Thyroid gland (tissue), 4 donors: ENCODE results near the gene REXO2. TPM values are rescaled to one million over a fixed set of nuclear protein-coding genes. Genes with fewer than 3 reads are reported as not detected.

Source experiments
- DNase-seq, 2 donors: peaks; one replicate each; pipeline ENCODE4 v3.0.0-alpha.2; 2019
- H3K27ac ChIP-seq, 3 donors: fragments of 200-600 bp; sonication (generic); 1 replicate in 2 of 3; 2 replicates in 1 of 3; pipeline ENCODE4 v1.5.1; 2016 to 2019; ENCODE audit warnings: mild to moderate bottlenecking in 1 of 3, moderate library complexity in 1 of 3
- H3K27me3 ChIP-seq: fragments of 200-600 bp; sonication (generic); one replicate; pipeline ENCODE4 v1.5.1; 2019
- H3K36me3 ChIP-seq, 2 donors: fragments of 200-600 bp; sonication (generic); one replicate each; pipeline ENCODE4 v1.5.1; 2016 to 2019
- H3K4me1 ChIP-seq, 2 donors: fragments of 200-600 bp; sonication (generic); one replicate each; pipeline ENCODE4 v1.5.1; 2017 to 2019
- H3K4me3 ChIP-seq, 3 donors: fragments of 200-600 bp; sonication (generic); replicated peaks in 1 of 3; 1 replicate in 2 of 3; 2 replicates in 1 of 3; pipeline ENCODE4 v1.5.1; 2016; ENCODE audit warnings: mild to moderate bottlenecking in 1 of 3
- H3K9me3 ChIP-seq: fragments of 200-600 bp; sonication (generic); one replicate; pipeline ENCODE4 v1.5.1; 2017
- POLR2A ChIP-seq, 2 donors: fragments of 450-650 bp; IDR thresholded peaks; one replicate each; pipeline ENCODE4 v1.6.1; 2017; ENCODE audit warnings: antibody characterized with exemption in 2 of 2, mild to moderate bottlenecking in 2 of 2, moderate library complexity in 1 of 2
- WGBS, 2 donors: methylation state at CpG; one replicate each; pipeline ENCODE4 v1.1.5; 2017; 5-methylcytosine and 5-hydroxymethylcytosine counted together
- intact Hi-C: fragments of 100-400 bp; cut with DNase I; formaldehyde crosslinking; loops from one replicate; pipeline ENCODE4 v1.15.1; 2023
- total RNA-seq, 4 donors: library from RNA; depleted of rRNA; stranded (reverse); fragments of >200 nt; gene quantifications; one replicate each; pipeline ENCODE4 v1.2.3, GENCODE V29; 2016
- TF ChIP-seq, protein P1 (sequence below), 6 experiments: fragments of 200-600 bp in 3 of 6; fragments of 450-650 bp in 3 of 6; sonication (generic) in 3 of 6; IDR thresholded peaks; one replicate each; pipeline ENCODE4 v1.5.1; 2016 to 2019; ENCODE audit warnings: antibody characterized with exemption in 6 of 6, mild to moderate bottlenecking in 2 of 6, inconsistent platforms in 1 of 6, moderate library complexity in 1 of 6

REXO2 gene
- total RNA-seq, 4 donors from 2014 or later, result 49.0 to 105 (median 63.0) TPM

DNA sequence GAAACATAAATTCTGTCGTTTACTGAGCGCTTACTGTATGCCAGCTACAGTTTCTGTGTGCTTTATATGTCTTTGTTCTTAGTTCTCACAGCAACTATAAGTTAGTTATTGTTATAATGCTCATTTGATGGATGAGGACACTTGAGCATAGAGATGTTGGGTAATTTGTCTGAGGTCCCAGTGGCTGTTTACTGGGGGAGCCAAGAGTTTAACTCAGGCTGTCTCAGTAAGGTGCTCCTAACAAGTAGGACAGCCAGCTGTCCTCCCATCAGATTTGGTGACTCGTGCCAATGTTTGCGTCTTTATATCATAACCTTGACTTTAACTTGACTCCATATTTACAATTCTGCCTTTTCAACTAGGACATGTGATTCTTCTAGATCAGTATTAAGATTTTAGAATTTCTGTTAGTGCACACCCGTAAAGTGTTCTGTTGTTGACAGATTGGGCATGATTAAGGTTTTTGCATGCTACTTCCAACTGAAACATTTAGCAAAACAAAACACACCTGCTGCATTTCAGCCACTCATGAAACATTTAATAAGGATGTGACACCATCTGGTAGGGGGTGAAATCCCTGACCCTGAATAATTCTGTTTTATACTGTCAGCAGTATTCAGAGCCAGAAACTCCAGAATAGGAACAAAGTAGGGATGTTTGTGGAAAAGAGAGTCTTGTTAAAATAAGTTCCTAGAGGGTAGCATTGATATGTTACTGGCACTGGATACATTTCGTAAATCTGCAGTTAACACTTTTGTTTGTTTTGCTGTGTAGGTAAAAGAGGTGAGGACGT, 1.9 kb downstream of the REXO2 start:
- peaks cover 12 to 19% of the 10 kb centered on the region in 2 donors for H3K4me1 ChIP-seq
- no peak for DNase-seq
- no peaks in the 10 kb centered on the region for H3K9me3 ChIP-seq
- TF ChIP-seq, protein P1, sequence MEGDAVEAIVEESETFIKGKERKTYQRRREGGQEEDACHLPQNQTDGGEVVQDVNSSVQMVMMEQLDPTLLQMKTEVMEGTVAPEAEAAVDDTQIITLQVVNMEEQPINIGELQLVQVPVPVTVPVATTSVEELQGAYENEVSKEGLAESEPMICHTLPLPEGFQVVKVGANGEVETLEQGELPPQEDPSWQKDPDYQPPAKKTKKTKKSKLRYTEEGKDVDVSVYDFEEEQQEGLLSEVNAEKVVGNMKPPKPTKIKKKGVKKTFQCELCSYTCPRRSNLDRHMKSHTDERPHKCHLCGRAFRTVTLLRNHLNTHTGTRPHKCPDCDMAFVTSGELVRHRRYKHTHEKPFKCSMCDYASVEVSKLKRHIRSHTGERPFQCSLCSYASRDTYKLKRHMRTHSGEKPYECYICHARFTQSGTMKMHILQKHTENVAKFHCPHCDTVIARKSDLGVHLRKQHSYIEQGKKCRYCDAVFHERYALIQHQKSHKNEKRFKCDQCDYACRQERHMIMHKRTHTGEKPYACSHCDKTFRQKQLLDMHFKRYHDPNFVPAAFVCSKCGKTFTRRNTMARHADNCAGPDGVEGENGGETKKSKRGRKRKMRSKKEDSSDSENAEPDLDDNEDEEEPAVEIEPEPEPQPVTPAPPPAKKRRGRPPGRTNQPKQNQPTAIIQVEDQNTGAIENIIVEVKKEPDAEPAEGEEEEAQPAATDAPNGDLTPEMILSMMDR (IDR thresholded peaks at IDR 0.05), result no peak
- no peak for TF ChIP-seq POLR2A (IDR thresholded peaks at IDR 0.05)
- no peak overlapping the region for H3K27ac ChIP-seq
- H3K36me3 ChIP-seq, result peaks cover under 1 to 2% of the 10 kb centered on the region in 2 donors
- 86 to 88% methylated on average over 7 of the region's 7 CpGs for WGBS, 2 donors
- intact Hi-C loops, result no loop called here
- H3K27me3 ChIP-seq, result no peaks in the 10 kb centered on the region
- H3K4me3 ChIP-seq, result no peak overlapping the region

DNA sequence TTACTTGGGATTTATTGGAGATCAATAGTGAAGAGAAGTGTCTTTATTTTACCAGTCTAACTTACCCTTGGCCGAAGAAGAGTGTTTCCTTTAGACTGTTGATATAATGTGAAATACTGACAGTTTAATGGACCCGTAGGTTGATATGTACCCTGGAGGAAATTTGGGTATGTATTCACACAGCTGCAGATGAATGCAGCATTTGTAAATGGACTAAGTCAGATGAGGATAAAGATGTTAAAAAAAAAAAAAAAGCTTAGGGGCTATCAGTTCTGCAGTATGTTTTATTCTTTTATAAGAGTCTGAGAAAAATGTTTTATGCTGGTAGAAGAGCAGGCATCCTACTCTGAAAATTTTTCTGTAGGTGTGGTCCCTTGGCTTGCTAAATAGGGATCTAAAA, 2.7 kb downstream of the REXO2 start:
- no peak for DNase-seq
- Histone ChIP-seq H3K36me3 (peaks cover 2 to 7% of the 10 kb centered on the region in 2 donors), H3K4me3 (no peak overlapping the region), H3K9me3 (no peaks in the 10 kb centered on the region), H3K27me3 (no peaks in the 10 kb centered on the region), H3K27ac (no peak overlapping the region), H3K4me1 (peaks cover 12 to 19% of the 10 kb centered on the region in 2 donors)
- 85 to 89% methylated on average over 2 of the region's 2 CpGs for WGBS, 2 donors
- TF ChIP-seq, protein P1 (IDR thresholded peaks at IDR 0.05), result no peak
- no peak for TF ChIP-seq POLR2A (IDR thresholded peaks at IDR 0.05)
- intact Hi-C loops, result no loop called here

DNA sequence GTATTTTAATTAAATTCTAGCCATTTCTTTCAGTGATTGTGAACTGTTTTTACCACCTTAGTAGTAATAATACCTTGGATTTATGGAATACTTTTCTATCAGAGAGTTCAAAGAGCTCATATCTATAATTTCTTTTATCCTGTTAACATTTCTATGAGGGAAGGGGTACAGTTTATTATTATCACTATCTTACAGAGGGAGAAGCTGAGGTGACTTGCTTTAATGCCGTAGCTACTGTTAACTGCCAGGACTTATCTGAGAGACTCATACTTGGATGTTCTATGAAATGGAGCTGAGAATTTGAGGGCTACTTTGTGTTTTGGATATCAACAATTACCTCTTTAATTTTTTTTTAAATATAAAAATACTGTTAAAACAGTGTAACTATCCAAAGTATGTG, 3.3 kb downstream of the REXO2 start:
- Histone ChIP-seq H3K27me3 (no peaks in the 10 kb centered on the region), H3K4me1 (peaks cover 12 to 19% of the 10 kb centered on the region in 2 donors), H3K27ac (no peak overlapping the region), H3K4me3 (no peak overlapping the region), H3K36me3 (peaks cover 2 to 7% of the 10 kb centered on the region in 2 donors), H3K9me3 (no peaks in the 10 kb centered on the region)
- TF ChIP-seq, protein P1 (IDR thresholded peaks at IDR 0.05), result no peak
- TF ChIP-seq POLR2A (IDR thresholded peaks at IDR 0.05), result no peak
- 96 to 97% methylated on average over 1 of the region's 1 CpG for WGBS, 2 donors
- DNase-seq, result no peak
- intact Hi-C loops, result no loop called here

DNA sequence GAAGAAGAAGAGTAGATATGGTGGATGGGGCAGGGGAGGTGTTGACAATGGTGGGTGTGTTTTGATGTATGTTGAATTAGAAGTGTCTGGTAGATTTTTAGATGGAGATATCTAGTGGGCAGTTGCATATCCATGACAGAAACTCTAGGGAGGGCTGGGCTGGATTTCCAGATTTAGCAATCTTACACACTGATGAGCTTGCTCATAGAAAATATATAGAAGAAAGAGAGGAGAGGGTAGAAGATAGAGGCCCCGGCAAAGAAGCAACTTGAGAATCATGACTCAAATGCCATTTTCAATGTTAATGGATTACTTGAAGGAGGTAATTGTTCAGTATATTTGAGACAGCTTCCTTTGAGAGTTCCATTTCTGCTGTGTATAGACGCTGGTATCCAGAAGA, 8.2 kb downstream of the REXO2 start:
- intact Hi-C loops, result no loop called here
- no peak for DNase-seq
- no peak overlapping the region for H3K27ac ChIP-seq
- TF ChIP-seq, protein P1 (IDR thresholded peaks at IDR 0.05), result no peak
- no peak for TF ChIP-seq POLR2A (IDR thresholded peaks at IDR 0.05)
- H3K4me1 ChIP-seq, result no peaks in the 10 kb centered on the region
- no peak overlapping the region for H3K4me3 ChIP-seq
- H3K27me3 ChIP-seq, result no peaks in the 10 kb centered on the region
- WGBS, 2 donors, result 91 to 94% methylated on average over 2 of the region's 2 CpGs
- H3K36me3 ChIP-seq, result peaks cover 13 to 20% of the 10 kb centered on the region in 2 donors
- H3K9me3 ChIP-seq, result no peaks in the 10 kb centered on the region

DNA sequence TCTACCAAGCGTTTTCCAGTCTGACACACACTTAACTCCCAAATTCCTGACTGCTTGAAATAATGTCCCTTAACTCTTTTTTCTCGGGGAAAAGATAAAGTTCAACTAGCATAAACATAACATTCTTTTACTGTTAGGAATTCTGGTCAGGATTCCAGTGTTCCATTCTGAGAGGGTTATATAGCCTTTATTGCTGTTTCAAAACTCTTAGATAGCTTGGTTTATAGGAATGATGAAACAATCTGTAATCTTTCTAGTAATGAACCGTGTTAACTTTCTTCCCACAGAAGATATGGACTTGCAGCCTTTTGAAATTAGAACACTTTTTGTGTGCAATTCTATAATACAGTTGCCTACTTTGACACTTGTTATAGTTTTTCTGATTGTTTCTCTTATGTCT, 8.6 kb downstream of the REXO2 start:
- peaks cover 13 to 20% of the 10 kb centered on the region in 2 donors for H3K36me3 ChIP-seq
- no peaks in the 10 kb centered on the region for H3K27me3 ChIP-seq
- no peak for DNase-seq
- no peak overlapping the region for H3K4me3 ChIP-seq
- no peak for TF ChIP-seq POLR2A (IDR thresholded peaks at IDR 0.05)
- TF ChIP-seq, protein P1 (IDR thresholded peaks at IDR 0.05), result no peak
- H3K27ac ChIP-seq, result no peak overlapping the region
- intact Hi-C loops, result no loop called here
- 87 to 90% methylated on average over 3 of the region's 3 CpGs for WGBS, 2 donors
- no peaks in the 10 kb centered on the region for H3K9me3 ChIP-seq
- no peaks in the 10 kb centered on the region for H3K4me1 ChIP-seq
